Astrocyte (in vitro differentiated cells and primary cell): ENCODE data around the gene TEX36.

Source experiments
- CTCF ChIP-seq: IDR thresholded peaks from 2 replicates; pipeline ENCODE4 v1.5.1; 2011; ENCODE audit warnings: low read depth, mild to moderate bottlenecking, inconsistent platforms, low read length, moderate library complexity; ENCODE audit not compliant: insufficient read depth
- EZH2 ChIP-seq: IDR thresholded peaks from 2 replicates; pipeline ENCODE4 v1.6.1; 2012; ENCODE audit warnings: mild to moderate bottlenecking, low read length, inconsistent platforms; ENCODE audit not compliant: insufficient read depth

DNA sequence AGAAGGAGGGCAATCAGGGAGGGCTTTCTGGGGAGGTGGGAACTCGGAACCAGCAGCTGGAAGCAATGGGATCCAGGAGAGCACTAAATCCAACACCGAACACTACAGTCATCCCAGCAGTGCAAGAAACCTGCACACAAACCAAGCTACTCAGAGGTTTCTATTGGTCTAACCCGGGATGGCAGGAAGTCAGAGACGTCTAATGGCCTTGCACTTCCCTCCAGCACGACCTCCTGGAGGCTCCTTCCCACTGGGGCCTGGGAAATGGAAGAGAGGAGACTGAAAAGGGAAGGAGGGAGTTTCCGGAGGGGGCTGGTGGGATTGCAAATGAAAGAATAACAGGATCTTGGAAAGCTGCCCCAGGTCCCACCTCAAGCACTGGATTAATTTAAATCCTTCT is 56.3 kb downstream of the TEX36 start:
- TF ChIP-seq CTCF (no peak), EZH2 (no peak)
